Measurements from ENCODE around the gene SEC11C.

Gene SEC11C

GRCh38 chr18:59182673-59183072 is 43.0 kb downstream of the SEC11C start:
- Histone ChIP-seq H3K4me3 (ENCODE audit: low read depth in 1 of 2, low read length in 1 of 2) (no peak overlapping the region), H3K36me3 (no peaks in the 10 kb centered on the region), H3K9me3 (no peaks in the 10 kb centered on the region), H3K27me3 (no peaks in the 10 kb centered on the region), H3K27ac (no peak overlapping the region), H3K4me1 (ENCODE audit: control insufficient read depth in 1 of 2, insufficient read depth in 1 of 2, low read depth in 1 of 2, low read length in 1 of 2) (no peaks in the 10 kb centered on the region)
- no peak for TF ChIP-seq CTCF (IDR thresholded peaks at IDR 0.05)

GRCh38 chr18:59189008-59189407 is 49.3 kb downstream of the SEC11C start:
- TF ChIP-seq CTCF (IDR thresholded peaks at IDR 0.05) = no peak
- Histone ChIP-seq H3K27me3 (no peaks in the 10 kb centered on the region), H3K36me3 (no peaks in the 10 kb centered on the region), H3K9me3 (no peaks in the 10 kb centered on the region), H3K4me1 (ENCODE audit: control insufficient read depth in 1 of 2, insufficient read depth in 1 of 2, low read depth in 1 of 2, low read length in 1 of 2) (no peaks in the 10 kb centered on the region), H3K4me3 (ENCODE audit: low read depth in 1 of 2, low read length in 1 of 2) (no peak overlapping the region), H3K27ac (no peak overlapping the region)

GRCh38 chr18:59189746-59190145 is 50.1 kb downstream of the SEC11C start:
- no peaks in the 10 kb centered on the region for H3K27me3 ChIP-seq
- no peak for TF ChIP-seq CTCF (IDR thresholded peaks at IDR 0.05)
- H3K4me3 ChIP-seq (ENCODE audit: low read depth in 1 of 2, low read length in 1 of 2) = no peak overlapping the region
- H3K4me1 ChIP-seq (ENCODE audit: control insufficient read depth in 1 of 2, insufficient read depth in 1 of 2, low read depth in 1 of 2, low read length in 1 of 2) = no peaks in the 10 kb centered on the region
- no peaks in the 10 kb centered on the region for H3K9me3 ChIP-seq
- no peak overlapping the region for H3K27ac ChIP-seq
- H3K36me3 ChIP-seq = no peaks in the 10 kb centered on the region

GRCh38 chr18:59196161-59196725 is 56.6 kb downstream of the SEC11C start:
- Histone ChIP-seq H3K9me3 (no peaks in the 10 kb centered on the region), H3K36me3 (no peaks in the 10 kb centered on the region), H3K4me1 (ENCODE audit: control insufficient read depth in 1 of 2, insufficient read depth in 1 of 2, low read depth in 1 of 2, low read length in 1 of 2) (no peaks in the 10 kb centered on the region), H3K27ac (no peak overlapping the region), H3K27me3 (peaks cover 3% of the 10 kb centered on the region), H3K4me3 (ENCODE audit: low read depth in 1 of 2, low read length in 1 of 2) (no peak overlapping the region)
- TF ChIP-seq CTCF (IDR thresholded peaks at IDR 0.05) = no peak

GRCh38 chr18:59197636-59198035 is 58.0 kb downstream of the SEC11C start:
- Histone ChIP-seq H3K27me3 (peaks cover 14% of the 10 kb centered on the region), H3K36me3 (no peaks in the 10 kb centered on the region), H3K9me3 (no peaks in the 10 kb centered on the region), H3K4me1 (ENCODE audit: control insufficient read depth in 1 of 2, insufficient read depth in 1 of 2, low read depth in 1 of 2, low read length in 1 of 2) (no peaks in the 10 kb centered on the region), H3K27ac (no peak overlapping the region), H3K4me3 (ENCODE audit: low read depth in 1 of 2, low read length in 1 of 2) (no peak overlapping the region)
- no peak for TF ChIP-seq CTCF (IDR thresholded peaks at IDR 0.05)

GRCh38 chr18:59198215-59198614 is 58.5 kb downstream of the SEC11C start:
- H3K27ac ChIP-seq = no peak overlapping the region
- no peak for TF ChIP-seq CTCF (IDR thresholded peaks at IDR 0.05)
- no peaks in the 10 kb centered on the region for H3K9me3 ChIP-seq
- no peaks in the 10 kb centered on the region for H3K36me3 ChIP-seq
- H3K27me3 ChIP-seq = peaks cover 19% of the 10 kb centered on the region
- no peak overlapping the region for H3K4me3 ChIP-seq (ENCODE audit: low read depth in 1 of 2, low read length in 1 of 2)
- H3K4me1 ChIP-seq (ENCODE audit: control insufficient read depth in 1 of 2, insufficient read depth in 1 of 2, low read depth in 1 of 2, low read length in 1 of 2) = no peaks in the 10 kb centered on the region

Data from neutrophil (primary cell).